Dendritic cell treated with granulocyte-macrophage colony-stimulating factor and Interleukin-4, amounts not matched to agents 40 ng/mL and 50 ng/mL, for 4 days (primary cell): ENCODE data around the gene CTBP2.
A peak's percentile ranks its signal among the peaks of the same experiment; 100 is the strongest.
"Not testable (repeated sequence)": the region's sequence is repeated elsewhere in the genome, so short reads cannot be mapped to it uniquely, and the experiment has no call there.

Experiments used
- H3K27ac Mint-ChIP-seq: one replicate; pipeline ENCODE4 v1.8.0; 2022; ENCODE audit warnings: mild to moderate bottlenecking, mixed read lengths
- H3K27me3 Mint-ChIP-seq: one replicate; pipeline ENCODE4 v1.8.0; 2022; ENCODE audit warnings: mild to moderate bottlenecking, mixed read lengths
- H3K36me3 Mint-ChIP-seq: one replicate; pipeline ENCODE4 v1.8.0; 2022; ENCODE audit warnings: low read depth, mixed read lengths
- H3K4me1 Mint-ChIP-seq: one replicate; pipeline ENCODE4 v1.8.0; 2022; ENCODE audit warnings: low read depth, mixed read lengths
- H3K4me3 Mint-ChIP-seq: one replicate; pipeline ENCODE4 v1.8.0; 2022; ENCODE audit warnings: mild to moderate bottlenecking, moderate library complexity, mixed read lengths
- H3K9me3 Mint-ChIP-seq: one replicate; pipeline ENCODE4 v1.8.0; 2022; ENCODE audit warnings: mixed read lengths
- intact Hi-C: fragments of 100-400 bp; cut with micrococcal nuclease; formaldehyde crosslinking; loops from one replicate; pipeline ENCODE4 v1.15.0; 2022

CTBP2 gene

GRCh38 chr10:125158275-125158600, 2.1 kb downstream of the CTBP2 start:
- intact Hi-C loops, result loop anchor here (1.0 to 10.0 kb wide), 4 partner anchors 10 to 563 kb away; no protein-coding TSS in a partner anchor

DNA sequence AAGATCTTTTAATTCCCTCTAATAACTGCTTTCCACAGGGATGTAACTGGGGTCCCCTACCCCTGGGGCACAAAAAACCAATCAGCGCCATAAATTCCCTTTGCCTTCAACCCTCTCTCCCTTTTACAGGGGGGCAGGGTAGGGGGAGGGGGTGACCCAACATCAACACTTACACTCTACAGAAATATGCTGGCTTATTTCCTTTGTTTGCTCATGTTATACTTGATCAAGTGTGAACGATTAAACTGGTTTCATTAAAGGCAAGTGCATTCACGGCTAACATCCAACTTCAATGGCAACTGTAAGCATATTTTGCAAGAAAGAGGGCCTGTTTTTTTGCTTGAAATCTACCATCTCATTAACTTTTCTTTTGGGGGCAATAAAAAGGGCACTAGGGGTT, 2.9 kb downstream of the CTBP2 start:
- Mint-ChIP-seq H3K27me3 (peaks cover 8% of the 10 kb centered on the region), H3K9me3 (no peaks in the 10 kb centered on the region), H3K4me1 (peaks cover 49% of the 10 kb centered on the region)

More at GRCh38 chr10:125158275-125158600, 2.1 kb downstream of the CTBP2 start:
- no peaks in the 10 kb centered on the region for H3K9me3 Mint-ChIP-seq
- H3K4me1 Mint-ChIP-seq, result peaks cover 42% of the 10 kb centered on the region
- peaks cover 13% of the 10 kb centered on the region for H3K27me3 Mint-ChIP-seq
- peak overlapping the region; percentile 80 for H3K4me3 Mint-ChIP-seq
- H3K36me3 Mint-ChIP-seq, result no peaks in the 10 kb centered on the region
- peak overlapping the region; percentile 89 for H3K27ac Mint-ChIP-seq

GRCh38 chr10:125156739-125157480, 3.5 kb downstream of the CTBP2 start:
- Mint-ChIP-seq H3K4me3 (peak overlapping the region; percentile 80), H3K27me3 (peaks cover 2% of the 10 kb centered on the region), H3K36me3 (no peaks in the 10 kb centered on the region), H3K4me1 (peaks cover 54% of the 10 kb centered on the region), H3K9me3 (no peaks in the 10 kb centered on the region), H3K27ac (peak overlapping the region; percentile 89)
- intact Hi-C loops, result loop anchor here (5.0 to 10.0 kb wide), 2 partner anchors 95 to 242 kb away; no protein-coding TSS in a partner anchor

More for the DNA sequence above, 2.9 kb downstream of the CTBP2 start:
- H3K27ac Mint-ChIP-seq, result peak overlapping the region; percentile 89
- no peaks in the 10 kb centered on the region for H3K36me3 Mint-ChIP-seq
- intact Hi-C loops, result loop anchor here (5.0 to 10.0 kb wide), 2 partner anchors 95 to 243 kb away; no protein-coding TSS in a partner anchor
- H3K4me3 Mint-ChIP-seq, result peak overlapping the region; percentile 80

DNA sequence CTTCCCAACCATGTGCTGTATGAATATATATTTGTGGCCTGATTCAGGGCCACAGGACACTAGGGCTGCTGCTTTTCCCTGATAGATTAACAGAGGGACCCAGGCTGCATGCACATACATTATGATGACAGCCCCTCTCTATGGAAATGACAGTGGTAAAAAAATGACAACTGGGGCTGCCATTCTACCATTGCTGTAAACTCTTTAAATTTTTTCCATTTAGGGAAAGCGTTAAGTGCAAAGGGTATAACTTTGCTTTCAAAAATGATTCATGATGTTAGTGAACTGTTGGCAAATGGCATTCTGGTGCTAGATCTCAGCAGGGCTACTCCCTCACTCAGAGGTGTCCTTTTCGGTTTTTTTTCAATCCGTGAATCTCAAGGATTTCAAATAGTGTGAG, 4.2 kb downstream of the CTBP2 start:
- H3K27ac Mint-ChIP-seq, result no peak overlapping the region
- H3K4me1 Mint-ChIP-seq, result peaks cover 59% of the 10 kb centered on the region
- H3K27me3 Mint-ChIP-seq, result no peaks in the 10 kb centered on the region
- peaks cover 4% of the 10 kb centered on the region for H3K36me3 Mint-ChIP-seq
- no peak overlapping the region for H3K4me3 Mint-ChIP-seq
- no peaks in the 10 kb centered on the region for H3K9me3 Mint-ChIP-seq
- intact Hi-C loops, result loop anchor here (5.0 to 10.0 kb wide), 2 partner anchors 94 to 241 kb away; no protein-coding TSS in a partner anchor

DNA sequence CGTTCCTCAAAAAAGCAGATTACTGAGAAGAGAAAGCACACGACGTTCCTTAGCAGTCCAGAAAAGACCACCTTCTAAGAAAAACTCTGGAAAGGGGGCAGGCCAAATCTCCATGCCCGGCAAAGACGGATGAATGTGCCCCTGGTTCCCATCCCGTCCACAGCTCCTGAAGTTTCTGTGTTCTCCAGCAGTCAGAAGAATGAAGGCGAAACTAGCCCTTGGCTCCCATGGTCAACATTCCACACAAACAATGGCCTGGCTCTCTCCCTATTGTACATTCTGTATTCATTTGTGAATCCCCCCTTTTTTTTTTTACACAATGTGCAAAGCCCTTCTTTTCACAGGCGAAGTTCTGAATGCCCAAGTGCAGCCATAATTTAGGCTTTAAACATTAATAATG, 5.3 kb downstream of the CTBP2 start:
- Mint-ChIP-seq H3K4me1 (peaks cover 69% of the 10 kb centered on the region), H3K9me3 (no peaks in the 10 kb centered on the region), H3K4me3 (peak overlapping the region; percentile 66), H3K27me3 (no peaks in the 10 kb centered on the region), H3K27ac (peak overlapping the region; percentile 74), H3K36me3 (peaks cover 13% of the 10 kb centered on the region)
- intact Hi-C loops, result loop anchor here (5.0 to 10.0 kb wide), 2 partner anchors 93 to 240 kb away; no protein-coding TSS in a partner anchor

GRCh38 chr10:125154529-125154928, 5.8 kb downstream of the CTBP2 start:
- H3K9me3 Mint-ChIP-seq, result no peaks in the 10 kb centered on the region
- peak overlapping the region; percentile 74 for H3K27ac Mint-ChIP-seq
- H3K4me3 Mint-ChIP-seq, result peak overlapping the region; percentile 66
- no peaks in the 10 kb centered on the region for H3K27me3 Mint-ChIP-seq
- H3K36me3 Mint-ChIP-seq, result peaks cover 16% of the 10 kb centered on the region
- H3K4me1 Mint-ChIP-seq, result peaks cover 75% of the 10 kb centered on the region
- intact Hi-C loops, result loop anchor here (10.0 kb wide), 1 partner anchor 240 kb away; no protein-coding TSS in a partner anchor

DNA sequence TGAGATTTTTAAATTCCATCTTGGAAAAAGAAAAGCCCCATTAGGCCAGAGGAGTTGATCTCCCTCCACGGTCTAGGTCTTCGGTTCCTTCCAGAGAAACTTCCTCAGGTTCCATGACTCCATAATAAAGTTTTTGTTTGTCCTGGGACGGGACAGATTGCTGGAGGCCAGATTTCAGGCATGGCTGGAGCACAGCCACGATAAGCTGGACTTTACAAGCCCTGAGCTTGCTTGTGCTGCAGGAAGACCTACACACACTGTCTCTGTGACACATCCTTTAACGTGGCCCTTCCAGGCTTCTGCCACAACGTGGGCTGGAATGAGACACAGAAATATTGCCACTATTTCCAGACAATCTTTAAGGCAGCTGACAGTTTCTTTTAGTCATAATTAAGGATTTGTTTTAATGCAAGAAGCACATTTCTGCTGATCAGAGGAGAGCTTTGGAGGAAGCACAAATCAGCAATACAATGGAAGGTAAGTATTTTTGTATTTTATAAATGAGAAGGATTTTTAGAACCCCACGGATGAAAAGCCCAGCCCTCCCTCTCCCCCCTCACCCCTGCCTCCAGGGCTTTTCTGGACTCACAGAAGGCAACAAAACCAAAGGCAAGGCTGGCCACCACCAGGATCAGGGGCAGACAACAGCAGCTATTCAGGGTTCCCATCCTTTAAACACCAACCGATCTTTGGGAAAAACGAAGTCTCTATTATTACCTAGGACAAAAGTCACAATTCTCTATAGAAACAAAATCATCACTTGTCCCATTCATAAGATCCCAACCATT, 6.5 kb downstream of the CTBP2 start:
- Mint-ChIP-seq H3K4me1 (peaks cover 81% of the 10 kb centered on the region), H3K9me3 (no peaks in the 10 kb centered on the region), H3K4me3 (peak overlapping the region; percentile 66), H3K36me3 (peaks cover 17% of the 10 kb centered on the region), H3K27me3 (no peaks in the 10 kb centered on the region), H3K27ac (no peak overlapping the region)
- intact Hi-C loops, result loop anchor here (10.0 kb wide), 1 partner anchor 239 kb away; no protein-coding TSS in a partner anchor

DNA sequence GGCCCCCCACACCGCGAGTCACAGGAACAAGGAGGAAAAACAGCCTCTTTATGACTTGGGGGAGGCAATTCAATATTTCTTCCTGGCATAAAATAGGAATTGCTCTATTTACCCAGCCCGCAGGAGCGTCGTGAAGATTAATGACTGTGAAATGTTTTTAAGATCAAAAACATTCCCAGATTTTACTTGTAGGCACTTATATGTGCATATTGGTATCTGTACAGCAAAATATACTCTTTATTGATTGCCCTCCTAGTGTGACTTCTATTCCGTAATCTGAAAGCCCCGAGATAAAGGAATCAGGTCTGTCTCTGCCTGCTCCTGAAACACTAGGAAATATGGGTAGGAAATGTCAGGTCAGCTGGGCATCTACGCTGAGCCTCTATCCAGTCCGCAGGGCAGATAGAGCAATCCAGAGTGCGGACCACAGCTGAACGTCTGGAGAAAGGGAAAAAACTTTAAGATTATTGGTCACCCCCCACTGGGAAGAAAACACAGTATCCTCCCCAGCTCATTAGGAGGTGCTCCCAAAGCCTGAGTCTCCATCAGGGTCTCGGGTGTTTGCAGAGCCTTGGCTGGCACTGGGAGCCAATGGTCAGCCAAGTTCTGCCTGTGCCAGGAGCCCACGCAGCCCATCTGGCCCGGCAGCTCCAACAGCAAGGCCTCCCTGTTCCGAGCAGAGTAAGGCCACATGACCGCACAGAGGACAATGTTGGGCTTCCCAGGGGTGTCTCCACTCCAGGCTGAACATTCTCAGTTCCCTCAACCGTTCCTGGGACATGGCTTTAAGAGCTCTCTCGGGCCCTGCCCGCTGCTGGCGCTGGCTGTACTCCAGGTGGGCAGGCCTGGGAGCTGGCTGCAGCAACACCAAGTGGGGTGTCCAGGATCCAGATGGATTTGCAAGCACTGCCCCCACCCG, 7.7 kb downstream of the CTBP2 start:
- H3K36me3 Mint-ChIP-seq, result peaks cover 22% of the 10 kb centered on the region
- no peaks in the 10 kb centered on the region for H3K9me3 Mint-ChIP-seq
- peaks cover 91% of the 10 kb centered on the region for H3K4me1 Mint-ChIP-seq
- no peaks in the 10 kb centered on the region for H3K27me3 Mint-ChIP-seq
- H3K27ac Mint-ChIP-seq, result no peak overlapping the region
- peak overlapping the region; percentile 39 for H3K4me3 Mint-ChIP-seq
- intact Hi-C loops, result loop anchor here (10.0 kb wide), 1 partner anchor 238 kb away; no protein-coding TSS in a partner anchor

GRCh38 chr10:125151553-125152449, 8.6 kb downstream of the CTBP2 start:
- no peaks in the 10 kb centered on the region for H3K27me3 Mint-ChIP-seq
- peaks cover 91% of the 10 kb centered on the region for H3K4me1 Mint-ChIP-seq
- H3K9me3 Mint-ChIP-seq, result no peaks in the 10 kb centered on the region
- peak overlapping the region; percentile 39 for H3K4me3 Mint-ChIP-seq
- intact Hi-C loops, result loop anchor here (10.0 kb wide), 1 partner anchor 237 kb away; no protein-coding TSS in a partner anchor
- peaks cover 22% of the 10 kb centered on the region for H3K36me3 Mint-ChIP-seq
- H3K27ac Mint-ChIP-seq, result no peak overlapping the region

DNA sequence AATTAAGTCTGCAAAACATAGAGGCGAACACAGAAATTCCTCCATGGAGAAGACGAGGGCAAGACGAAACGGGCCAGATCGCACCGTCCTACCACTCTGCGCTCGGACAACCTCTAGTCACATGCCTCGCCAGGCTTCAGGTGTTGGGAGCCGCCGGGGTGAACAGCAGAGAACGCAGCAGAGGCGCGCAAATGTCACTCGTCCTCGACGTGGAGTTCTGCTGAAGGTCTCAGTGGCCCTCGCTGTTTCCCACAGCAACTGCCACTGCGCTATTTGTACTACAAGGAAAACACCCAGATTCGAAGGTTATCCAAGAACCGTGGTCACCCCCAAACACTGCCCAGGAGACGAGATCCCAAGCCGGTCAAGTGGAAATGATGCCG, 9.2 kb downstream of the CTBP2 start:
- H3K27ac Mint-ChIP-seq, result no peak overlapping the region
- H3K9me3 Mint-ChIP-seq, result no peaks in the 10 kb centered on the region
- intact Hi-C loops, result loop anchor here (10.0 kb wide), 1 partner anchor 236 kb away; no protein-coding TSS in a partner anchor
- H3K4me3 Mint-ChIP-seq, result no peak overlapping the region
- H3K27me3 Mint-ChIP-seq, result no peaks in the 10 kb centered on the region
- H3K4me1 Mint-ChIP-seq, result peaks cover 93% of the 10 kb centered on the region
- H3K36me3 Mint-ChIP-seq, result peaks cover 22% of the 10 kb centered on the region

- intact Hi-C loops, result loop anchor here (10.0 kb wide), 1 partner anchor 236 kb away; no protein-coding TSS in a partner anchor
- H3K9me3 Mint-ChIP-seq, result not testable (repeated sequence)
These were observed 9.8 kb downstream of the CTBP2 start for GRCh38 chr10:125150376-125151083.

GRCh38 chr10:125149680-125150047, 10.7 kb downstream of the CTBP2 start:
- Mint-ChIP-seq H3K4me3 (no peak overlapping the region), H3K4me1 (peaks cover 91% of the 10 kb centered on the region), H3K9me3 (no peaks in the 10 kb centered on the region), H3K27me3 (no peaks in the 10 kb centered on the region), H3K36me3 (peaks cover 22% of the 10 kb centered on the region), H3K27ac (peak overlapping the region; percentile 82)
- intact Hi-C loops, result loop anchor here (10.0 kb wide), 1 partner anchor 235 kb away; no protein-coding TSS in a partner anchor

More at GRCh38 chr10:125150376-125151083, 9.8 kb downstream of the CTBP2 start:
- H3K27ac Mint-ChIP-seq, H3K4me3 Mint-ChIP-seq, H3K27me3 Mint-ChIP-seq: not testable (repeated sequence)
- Mint-ChIP-seq H3K36me3 (peaks cover 22% of the 10 kb centered on the region), H3K4me1 (peaks cover 91% of the 10 kb centered on the region)
